Activated B cell treated with CpG ODN at 0.5 μM for 24 hours (primary cell): ENCODE results near the gene BOD1. TPM values are rescaled to one million over a fixed set of nuclear protein-coding genes. Genes with fewer than 3 reads are reported as not detected.

Experiments
- ATAC-seq: fragments of 200-7000 bp; cut with Tn5 transposase; one replicate; pipeline ENCODE4 v1.10.0; 2021; ENCODE audit warnings: low read depth, mild to moderate bottlenecking, moderate library complexity
- CTCF ChIA-PET: fragments of 350-600 bp; sonication (Branson Sonifier 250); formaldehyde crosslinking; loops from one replicate; lab custom pipeline; 2021; ENCODE audit warnings: antibody characterized with exemption; lab: Charles Lee
- POLR2A ChIA-PET: fragments of 350-600 bp; sonication (Branson Sonifier 250); formaldehyde crosslinking; loops from one replicate; lab custom pipeline; 2021; ENCODE audit warnings: antibody characterized with exemption; lab: Charles Lee
- DNase-seq: peaks from one replicate; pipeline ENCODE4 v3.0.0; 2022
- H3K27ac Mint-ChIP-seq: one replicate; pipeline ENCODE4 v1.8.0; 2020; ENCODE audit warnings: mixed read lengths
- H3K27me3 Mint-ChIP-seq: one replicate; pipeline ENCODE4 v1.8.0; 2021; ENCODE audit warnings: mixed read lengths
- H3K36me3 Mint-ChIP-seq: one replicate; pipeline ENCODE4 v1.8.0; 2021; ENCODE audit warnings: low read depth, mixed read lengths
- H3K4me1 Mint-ChIP-seq: one replicate; pipeline ENCODE4 v1.8.0; 2021; ENCODE audit warnings: mixed read lengths
- H3K4me3 Mint-ChIP-seq: one replicate; pipeline ENCODE4 v1.8.0; 2020; ENCODE audit warnings: mild to moderate bottlenecking, mixed read lengths
- H3K9me3 Mint-ChIP-seq: one replicate; pipeline ENCODE4 v1.8.0; 2020; ENCODE audit warnings: mixed read lengths
- CTCF ChIP-seq: fragments of 200-600 bp; IDR thresholded peaks from one replicate; pipeline ENCODE4 v1.8.0; 2022; ENCODE audit warnings: antibody characterized with exemption, mild to moderate bottlenecking
- intact Hi-C: fragments of 100-400 bp; cut with micrococcal nuclease; formaldehyde crosslinking; loops from one replicate; pipeline ENCODE4 v1.15.1; 2024
- total RNA-seq: library from RNA; stranded (reverse); gene quantifications from 2 replicates; pipeline ENCODE4 v1.2.3, GENCODE V29; 2022

The BOD1 gene
- total RNA-seq, 1 donor from 2014 or later: 32.4 TPM

- Mint-ChIP-seq H3K4me3 (no peak overlapping the region), H3K27me3 (no peaks in the 10 kb centered on the region), H3K9me3 (no peaks in the 10 kb centered on the region), H3K4me1 (peaks cover 23% of the 10 kb centered on the region), H3K27ac (no peak overlapping the region), H3K36me3 (peaks cover 2% of the 10 kb centered on the region)
- no peak for TF ChIP-seq CTCF
- intact Hi-C loops: no loop called here
- ChIA-PET POLR2A (no interaction called here), CTCF (interaction anchor here (1.9 to 10.0 kb wide), 3 partner anchors 265 to 353 kb away, joined by 9 to 93 read pairs (median 28); no protein-coding TSS in a partner anchor)
- ATAC-seq (no peak), DNase-seq (no peak)
These were observed 4.3 kb upstream of the BOD1 start for GRCh38 chr5:173620784-173621183.

GRCh38 chr5:173618927-173619519, 2.6 kb upstream of the BOD1 start:
- peak overlapping the region; percentile 5 for H3K4me3 Mint-ChIP-seq
- no peak for ATAC-seq
- TF ChIP-seq CTCF: no peak
- intact Hi-C loops: loop anchor here (1.0 to 5.0 kb wide), 3 partner anchors 113 to 354 kb away; no protein-coding TSS in a partner anchor
- no peak for DNase-seq
- ChIA-PET CTCF (interaction anchor here (0.7 to 10.0 kb wide), 8 partner anchors 9 to 354 kb away, joined by 3 to 93 read pairs (median 6); no protein-coding TSS in a partner anchor), POLR2A (interaction anchor here (1.5 kb wide), 1 partner anchor 354 kb away, joined by 6 read pairs; no protein-coding TSS in a partner anchor)
- no peaks in the 10 kb centered on the region for H3K9me3 Mint-ChIP-seq
- peaks cover 32% of the 10 kb centered on the region for H3K4me1 Mint-ChIP-seq
- peaks cover 8% of the 10 kb centered on the region for H3K36me3 Mint-ChIP-seq
- no peaks in the 10 kb centered on the region for H3K27me3 Mint-ChIP-seq
- no peak overlapping the region for H3K27ac Mint-ChIP-seq

GRCh38 chr5:173615884-173616576, 420 bp downstream of the BOD1 start:
- Mint-ChIP-seq H3K4me3 (peak overlapping the region; percentile 92), H3K27ac (peak overlapping the region; percentile 88), H3K27me3 (no peaks in the 10 kb centered on the region), H3K4me1 (peaks cover 41% of the 10 kb centered on the region), H3K36me3 (peaks cover 34% of the 10 kb centered on the region), H3K9me3 (no peaks in the 10 kb centered on the region)
- POLR2A ChIA-PET: interaction anchor here (0.5 to 1.9 kb wide), 14 partner anchors 9 to 803 kb away, joined by 3 to 17 read pairs (median 4); partner anchors contain the start of gene CPEB4
- DNase-seq: peak; percentile 63
- intact Hi-C loops: loop anchor here (1.0 to 5.0 kb wide), 10 partner anchors 65 to 658 kb away; partner anchors contain the start of genes ATP6V0E1, BNIP1, CPEB4 and CREBRF
- no peak for TF ChIP-seq CTCF
- peak; percentile 47 for ATAC-seq
- CTCF ChIA-PET: interaction anchor here (0.6 to 10.0 kb wide), 19 partner anchors 24 to 696 kb away, joined by 3 to 93 read pairs (median 4); partner anchors contain the start of gene CPEB4

GRCh38 chr5:173614591-173614990, 1.9 kb downstream of the BOD1 start:
- peak overlapping the region; percentile 92 for H3K4me3 Mint-ChIP-seq
- H3K27me3 Mint-ChIP-seq: no peaks in the 10 kb centered on the region
- DNase-seq: no peak
- no peak for TF ChIP-seq CTCF
- H3K36me3 Mint-ChIP-seq: peaks cover 48% of the 10 kb centered on the region
- ChIA-PET POLR2A (no interaction called here), CTCF (interaction anchor here (1.8 to 10.0 kb wide), 5 partner anchors 41 to 358 kb away, joined by 4 to 93 read pairs (median 10); partner anchors contain the start of gene CPEB4)
- intact Hi-C loops: no loop called here
- H3K9me3 Mint-ChIP-seq: no peaks in the 10 kb centered on the region
- no peak overlapping the region for H3K27ac Mint-ChIP-seq
- no peak for ATAC-seq
- H3K4me1 Mint-ChIP-seq: peaks cover 41% of the 10 kb centered on the region
